Left hindlimb (tissue), 1 donor: Measurements from ENCODE around the gene GLCCI1.

Experiments
- DNase-seq: peaks from one replicate; pipeline ENCODE4 v3.0.0-alpha.2; 2018

The GLCCI1 gene

GRCh38 chr7:7964250-7964649, 4.3 kb upstream of the GLCCI1 start:
- DNase-seq, result no peak

GRCh38 chr7:7964691-7965090, 3.9 kb upstream of the GLCCI1 start:
- no peak for DNase-seq

- DNase-seq, result no peak
Observed at GRCh38 chr7:7965301-7965700, 3.3 kb upstream of the GLCCI1 start.

GRCh38 chr7:7966141-7966734, 2.4 kb upstream of the GLCCI1 start:
- DNase-seq, result no peak

GRCh38 chr7:7967886-7968543, 581 bp upstream of the GLCCI1 start:
- DNase-seq, result no peak

- peak; percentile 59 for DNase-seq
Observed at GRCh38 chr7:7969306-7970236, 975 bp downstream of the GLCCI1 start.

GRCh38 chr7:7970237-7970530, 1.6 kb downstream of the GLCCI1 start:
- no peak for DNase-seq

GRCh38 chr7:7970531-7971307, 2.1 kb downstream of the GLCCI1 start:
- no peak for DNase-seq

- no peak for DNase-seq
Observed at GRCh38 chr7:7971308-7972040, 2.9 kb downstream of the GLCCI1 start.

GRCh38 chr7:7972128-7972527, 3.5 kb downstream of the GLCCI1 start:
- no peak for DNase-seq

- DNase-seq, result no peak
Observed at GRCh38 chr7:7972922-7973594, 4.5 kb downstream of the GLCCI1 start.

- DNase-seq, result no peak
Observed at GRCh38 chr7:7976677-7977076, 8.1 kb downstream of the GLCCI1 start.

GRCh38 chr7:7977774-7978173, 9.2 kb downstream of the GLCCI1 start:
- no peak for DNase-seq

- DNase-seq, result no peak
Observed at GRCh38 chr7:7978860-7979259, 10.3 kb downstream of the GLCCI1 start.

GRCh38 chr7:7979558-7979957, 11.0 kb downstream of the GLCCI1 start:
- DNase-seq, result no peak

- no peak for DNase-seq
Observed at GRCh38 chr7:7980134-7980533, 11.5 kb downstream of the GLCCI1 start.

- DNase-seq, result no peak
Observed at GRCh38 chr7:7982904-7983303, 14.3 kb downstream of the GLCCI1 start.

GRCh38 chr7:7984424-7984823, 15.8 kb downstream of the GLCCI1 start:
- DNase-seq, result no peak

- DNase-seq, result no peak
Observed at GRCh38 chr7:7988706-7989105, 20.1 kb downstream of the GLCCI1 start.

GRCh38 chr7:7989133-7989532, 20.5 kb downstream of the GLCCI1 start:
- DNase-seq, result no peak

- no peak for DNase-seq
Observed at GRCh38 chr7:7989616-7990440, 21.2 kb downstream of the GLCCI1 start.
